Stimulated activated CD4-positive, alpha-beta T cell treated with anti-CD3 and anti-CD28 coated beads, Interleukin-4, amount 100 ng/mL, for 4 hours (primary cell): ENCODE results near the gene ADAMTS17.
"Not testable (repeated sequence)": the region's sequence is repeated elsewhere in the genome, so short reads cannot be mapped to it uniquely, and the experiment has no call there.

Experiments
- DNase-seq, 2 experiments: peaks; one replicate each; pipeline ENCODE4 v3.0.0-alpha.2; 2020

ADAMTS17 gene

DNA sequence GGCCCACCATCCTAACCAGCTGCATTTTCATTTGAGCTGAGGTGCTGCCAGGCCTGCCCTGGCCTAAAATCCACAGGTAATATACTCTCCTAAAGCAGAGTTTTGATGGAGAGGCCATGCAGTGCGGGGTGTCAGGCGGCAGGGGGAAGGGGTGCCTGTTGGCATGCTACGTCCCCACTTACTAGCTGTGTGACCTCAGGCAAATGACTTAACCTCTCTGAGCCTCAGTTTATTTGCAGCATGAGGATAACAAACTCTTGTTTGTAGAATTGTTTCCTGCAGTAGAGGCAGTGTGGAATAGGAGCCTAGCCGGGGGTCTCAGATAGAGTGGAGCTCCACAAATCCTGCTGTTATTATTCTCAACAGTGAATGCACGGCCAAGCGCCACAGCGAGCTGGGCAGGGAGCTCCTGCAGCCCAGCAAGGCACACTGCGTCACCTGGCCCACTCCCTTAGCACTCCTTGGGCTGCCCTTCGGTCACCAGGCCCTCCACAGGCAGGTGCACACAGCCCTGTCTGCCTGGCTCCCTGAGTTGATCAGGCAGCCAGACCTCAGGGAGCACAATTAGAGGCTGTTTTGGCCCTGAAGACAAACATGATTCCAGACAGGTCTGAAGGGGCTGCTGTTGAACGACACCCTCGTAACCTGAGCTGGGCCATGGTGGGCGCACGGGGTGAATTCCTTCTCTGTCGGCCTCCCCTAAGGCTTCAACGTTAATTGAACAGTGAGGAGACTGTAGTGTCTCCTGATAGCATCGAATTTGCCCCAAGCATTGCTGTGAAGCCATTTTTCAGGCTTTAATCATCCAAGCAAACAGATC lies 359.7 kb downstream of the ADAMTS17 start:
- no peak for DNase-seq

DNA sequence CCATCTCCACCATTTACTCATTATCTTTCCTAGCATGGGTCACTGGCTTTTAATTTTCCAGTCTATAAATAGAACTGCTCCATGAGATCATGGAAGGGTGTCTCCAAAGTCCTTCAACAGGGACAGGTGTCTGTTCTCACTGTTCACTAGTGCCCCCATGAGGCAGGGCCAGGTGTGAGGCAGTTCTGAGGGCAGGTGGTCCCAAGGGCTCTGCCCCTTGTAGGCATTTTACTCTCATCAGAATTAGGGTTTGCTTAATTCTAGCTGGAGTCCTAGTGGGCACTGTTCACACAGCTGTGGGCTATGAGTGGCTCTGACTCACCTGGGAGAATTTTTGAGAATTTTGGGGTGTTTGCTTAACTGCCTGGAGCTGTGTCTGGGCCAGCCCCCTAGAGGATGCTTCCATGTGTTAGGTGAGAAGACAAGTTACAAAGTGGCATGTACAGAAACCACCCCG lies 360.6 kb downstream of the ADAMTS17 start:
- DNase-seq = no peak

DNA sequence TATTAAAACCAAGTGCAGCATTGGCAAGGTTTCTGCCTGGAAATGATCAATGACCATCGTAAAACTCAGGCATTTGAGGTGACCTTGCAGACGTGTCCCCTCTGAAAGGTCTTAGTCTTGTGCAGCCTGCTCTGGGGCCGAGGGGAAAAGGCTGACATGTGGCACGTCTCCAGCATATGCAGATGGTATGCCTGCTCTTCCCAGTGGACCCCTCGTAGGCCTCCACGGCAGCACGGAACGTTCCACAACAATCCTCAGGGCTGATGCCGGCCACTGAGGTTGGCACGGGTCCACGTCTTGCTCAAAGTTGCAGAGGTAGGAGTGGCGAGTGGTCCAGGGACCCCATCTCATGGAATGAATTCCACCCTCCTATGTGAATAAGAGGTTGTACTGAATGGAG lies 361.0 kb downstream of the ADAMTS17 start:
- no peak for DNase-seq

DNA sequence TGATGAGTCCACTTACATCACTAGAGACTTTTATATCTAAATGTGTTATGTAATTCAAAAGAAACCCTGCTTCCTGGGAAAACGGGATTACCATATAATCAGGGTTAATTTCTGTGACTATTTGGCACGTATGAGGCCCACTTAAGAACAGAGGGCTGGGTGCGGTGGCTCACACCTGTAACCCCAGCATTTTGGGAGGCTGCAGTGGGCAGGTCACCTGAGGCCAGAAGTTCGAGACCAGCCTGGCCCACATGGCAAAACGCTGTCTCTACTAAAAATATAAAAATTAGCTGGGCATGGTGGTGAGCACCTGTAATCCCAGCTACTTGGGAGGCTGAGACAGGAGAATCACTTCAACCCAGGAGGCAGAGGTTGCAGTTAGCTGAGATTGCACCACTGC lies 361.9 kb downstream of the ADAMTS17 start:
- not testable (repeated sequence) for DNase-seq

DNA sequence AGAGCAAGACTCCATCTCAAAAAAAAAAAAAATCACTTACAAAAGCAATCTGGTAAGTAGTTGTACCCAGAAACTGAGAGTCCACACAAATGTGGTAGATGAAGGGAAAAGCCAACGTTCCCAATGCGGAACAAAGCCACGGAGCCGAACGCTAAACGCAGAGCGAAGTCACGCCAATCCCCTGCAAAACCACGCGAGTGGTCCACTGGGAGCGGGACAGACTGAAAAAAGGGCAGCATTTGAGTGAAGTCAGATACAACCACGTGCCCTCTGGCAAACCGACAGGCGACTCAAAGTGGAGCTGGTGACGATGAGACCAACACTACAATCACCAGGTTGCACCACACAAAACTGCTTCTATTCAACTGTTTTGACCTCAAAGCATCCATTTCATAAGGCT lies 362.4 kb downstream of the ADAMTS17 start:
- no peak for DNase-seq

DNA sequence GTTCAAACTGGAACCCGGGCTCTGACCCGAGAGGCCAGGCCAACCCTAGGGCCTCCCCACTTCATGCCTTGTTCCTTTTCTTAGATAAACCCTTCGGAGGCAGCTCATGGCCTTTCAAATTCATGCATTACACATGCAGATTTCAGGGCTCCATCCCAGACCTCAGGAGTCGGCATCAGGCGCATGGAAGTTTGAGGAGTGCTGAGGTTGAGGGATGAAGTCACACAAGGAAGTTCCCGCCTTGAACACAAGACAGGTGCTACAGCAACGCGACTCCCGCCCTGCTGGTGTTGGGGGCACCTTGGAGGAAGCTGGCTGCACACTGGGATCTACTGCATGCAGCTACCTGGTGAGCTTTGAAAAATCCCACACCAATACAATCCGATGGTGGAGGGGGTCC lies 363.3 kb downstream of the ADAMTS17 start:
- no peak for DNase-seq

DNA sequence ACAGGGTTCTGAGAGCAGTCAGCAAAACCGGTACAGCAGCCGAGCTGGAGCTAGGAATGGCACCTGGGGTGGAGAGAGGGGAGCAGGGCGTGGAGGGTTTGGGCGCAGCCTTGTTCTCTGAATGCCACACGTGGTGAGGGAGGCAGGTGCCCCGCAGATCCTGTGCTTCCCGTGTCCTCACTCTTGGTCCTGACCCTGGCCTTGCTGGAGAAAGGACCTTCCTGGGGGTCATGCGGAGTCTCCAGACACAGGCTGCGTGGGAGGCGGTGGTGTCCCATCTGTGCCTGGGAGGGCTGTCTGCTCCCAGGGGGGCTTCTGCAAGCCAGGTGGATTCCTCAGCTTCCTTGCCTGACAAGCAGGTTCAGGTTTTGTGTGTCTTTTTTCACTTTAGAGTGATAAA lies 363.8 kb downstream of the ADAMTS17 start:
- no peak for DNase-seq

DNA sequence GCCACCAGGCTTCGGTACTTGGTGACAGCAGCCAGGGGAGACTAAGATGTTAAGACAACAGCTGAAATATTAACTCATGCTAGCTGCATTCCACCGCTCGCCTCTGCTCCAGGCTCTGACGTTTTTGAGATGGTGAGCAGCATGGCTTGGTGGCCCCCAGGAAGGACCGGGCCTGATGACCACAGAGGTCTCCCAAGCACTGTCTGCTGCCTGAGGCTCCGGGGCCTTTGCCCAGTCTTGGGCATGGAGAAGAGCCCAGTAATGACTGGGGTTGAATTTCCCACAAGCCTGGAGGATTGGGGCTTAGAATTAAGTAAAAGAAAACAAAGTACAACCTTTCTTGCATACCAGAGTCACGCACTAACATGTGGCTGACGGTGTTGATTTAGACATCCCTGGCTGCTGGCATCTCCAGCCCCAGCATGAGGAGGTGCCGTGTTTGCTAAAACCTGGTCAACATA lies 364.9 kb downstream of the ADAMTS17 start:
- no peak for DNase-seq

DNA sequence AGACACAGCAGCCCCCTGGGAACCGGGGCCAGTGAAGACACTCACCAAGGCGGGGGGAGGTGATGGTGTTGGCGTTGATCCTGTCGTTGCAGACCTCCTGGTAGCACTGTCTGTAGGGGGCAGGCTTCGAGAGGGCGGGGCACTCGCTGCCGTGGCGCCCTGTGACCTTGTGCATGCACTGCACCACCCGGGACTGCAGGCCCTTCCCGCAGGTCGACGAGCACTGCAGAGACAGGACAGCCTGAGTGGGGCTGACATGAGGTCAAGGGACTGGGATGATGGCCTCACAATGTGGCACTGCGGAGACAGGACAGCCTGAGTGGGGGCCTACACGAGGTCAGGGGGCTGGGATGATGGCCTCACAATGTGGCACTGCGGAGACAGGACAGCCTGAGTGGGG lies 365.8 kb downstream of the ADAMTS17 start:
- no peak for DNase-seq

DNA sequence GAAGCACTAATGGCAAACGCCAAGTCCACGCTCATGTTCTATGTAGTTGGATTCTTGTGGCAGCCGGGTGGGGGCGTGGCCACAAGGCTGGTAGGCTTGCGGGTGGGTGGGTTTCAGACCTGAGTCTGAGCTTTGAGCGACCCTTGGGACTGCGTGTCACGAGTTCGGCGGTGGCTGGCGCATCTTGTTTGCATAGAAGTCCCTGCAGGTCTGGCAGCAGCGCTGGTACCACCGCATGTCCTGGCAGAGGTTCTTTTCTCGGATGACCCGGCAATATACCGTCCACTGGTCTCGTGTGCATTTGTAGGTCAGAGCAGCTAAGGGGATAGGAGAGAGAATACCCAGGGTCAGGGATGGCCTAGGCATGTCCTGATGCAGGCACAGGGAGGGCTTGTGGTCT lies 367.5 kb downstream of the ADAMTS17 start:
- no peak for DNase-seq

DNA sequence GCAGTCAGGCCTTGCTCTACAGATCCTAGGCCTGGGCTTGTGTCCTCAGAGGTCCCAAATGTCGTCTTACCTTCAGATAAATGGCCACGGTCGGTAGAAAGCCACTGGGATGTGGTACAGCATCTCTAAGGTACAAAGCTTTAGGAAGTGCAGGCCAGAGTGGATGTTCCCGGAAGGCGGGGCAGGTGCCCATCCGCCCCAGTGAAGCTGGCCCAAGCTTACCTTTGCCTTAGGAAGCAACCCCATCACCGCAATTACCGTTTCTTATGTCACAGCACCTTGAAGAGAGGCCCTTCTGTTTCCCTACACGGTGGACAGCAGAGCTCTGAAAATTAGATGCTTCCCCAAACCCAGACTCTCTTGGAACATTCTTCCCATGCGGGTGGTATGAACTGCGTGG lies 368.4 kb downstream of the ADAMTS17 start:
- DNase-seq = no peak

DNA sequence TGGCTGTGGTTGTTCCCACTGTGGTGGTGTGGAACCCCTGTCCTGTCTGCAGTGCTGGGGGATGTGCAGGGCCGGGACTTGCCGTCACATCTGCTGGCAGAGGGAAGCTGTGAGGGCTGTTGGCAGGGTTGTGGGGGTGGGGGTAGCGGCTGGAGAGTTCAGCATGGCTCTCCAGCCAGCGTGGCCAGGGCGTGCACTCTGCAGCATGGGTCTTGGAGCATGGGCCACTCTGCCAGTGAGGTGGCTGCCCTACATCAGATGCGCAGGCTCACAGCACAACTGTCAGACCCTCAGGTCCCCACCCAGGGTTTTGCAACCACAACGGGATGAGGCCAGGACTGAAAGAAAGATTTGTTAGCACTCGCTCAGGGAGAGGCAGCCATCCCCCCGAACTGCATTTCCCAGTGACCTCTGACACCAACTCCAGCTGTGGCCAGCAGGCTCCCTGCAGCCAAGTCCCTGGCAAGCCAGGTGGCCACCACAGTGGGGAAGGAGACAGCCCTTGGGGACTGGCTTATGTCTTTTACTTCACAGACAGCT lies 370.8 kb downstream of the ADAMTS17 start:
- DNase-seq = no peak

DNA sequence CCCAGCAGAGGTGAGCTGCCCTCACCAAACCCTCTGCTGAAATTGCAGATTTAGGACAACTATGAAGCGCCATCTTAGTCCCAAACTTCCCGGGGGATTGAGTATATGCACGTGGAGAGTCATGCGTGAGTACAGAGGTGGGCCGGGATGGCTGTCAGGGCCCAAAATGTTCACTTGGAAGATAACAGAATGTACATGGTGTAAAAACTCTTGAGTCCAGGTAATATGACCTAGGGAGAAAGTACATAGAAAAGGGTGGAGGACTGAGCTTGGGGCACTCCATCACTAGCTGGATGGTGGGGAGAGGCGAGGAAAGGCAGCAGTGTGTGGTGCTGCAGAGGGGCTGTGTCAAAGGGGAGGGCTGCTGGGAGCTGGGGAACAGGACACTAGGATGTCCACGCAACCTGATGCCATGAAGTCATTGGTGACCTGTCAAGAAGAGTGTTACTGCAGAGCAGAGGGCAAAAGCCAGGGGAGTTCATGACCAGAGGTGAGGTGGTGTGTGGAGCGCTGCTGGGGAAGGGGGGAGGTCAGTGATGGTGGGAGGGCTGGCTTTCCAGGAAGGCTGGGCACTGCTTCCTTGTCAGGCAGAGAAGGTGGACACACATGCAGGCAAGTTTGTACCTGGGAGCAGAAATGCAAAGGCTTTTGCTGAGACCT lies 372.4 kb downstream of the ADAMTS17 start:
- DNase-seq = no peak

DNA sequence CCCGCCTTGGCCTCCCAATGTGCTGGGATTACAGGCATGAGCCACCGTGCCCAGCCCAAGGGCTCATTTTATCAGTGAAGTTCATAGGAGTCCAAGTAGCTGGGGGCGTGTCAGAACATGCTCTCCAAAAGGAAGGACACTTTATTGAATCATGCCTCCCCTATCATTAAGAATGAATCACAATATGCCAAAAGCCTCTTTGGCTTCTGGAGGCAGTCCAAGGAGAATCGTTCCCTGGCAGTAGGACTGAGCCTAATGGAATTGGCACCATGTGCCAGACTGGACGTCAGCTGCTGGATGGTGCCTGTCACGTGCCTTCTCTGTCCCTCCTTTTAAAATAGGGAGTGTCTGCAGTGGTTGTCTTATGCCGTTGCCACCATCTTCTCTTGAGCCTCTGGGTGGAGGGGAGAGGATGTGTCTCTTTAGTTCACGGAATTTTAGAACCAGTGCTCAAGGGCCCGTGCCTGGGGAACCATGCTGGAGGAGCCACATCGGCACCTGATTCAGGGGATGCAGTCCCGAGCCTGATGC lies 373.9 kb downstream of the ADAMTS17 start:
- no peak for DNase-seq

DNA sequence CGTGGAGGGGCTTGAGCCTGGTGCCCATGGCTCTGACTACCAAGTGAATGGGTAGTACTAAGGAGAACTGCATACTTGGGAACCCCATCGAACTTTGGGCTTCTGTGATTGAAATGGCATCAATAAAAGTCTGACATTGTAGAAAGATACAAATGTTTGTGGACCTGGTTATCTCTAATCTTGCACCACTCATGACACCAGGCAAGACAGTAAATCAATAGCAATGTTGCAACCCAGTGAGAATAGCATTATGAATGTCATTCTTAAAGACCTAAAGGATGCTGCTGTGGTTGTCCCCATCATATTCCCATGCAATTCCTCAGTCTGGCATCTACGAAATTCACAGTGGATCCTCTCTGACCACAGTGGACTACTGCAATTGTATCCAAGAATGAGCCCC lies 375.0 kb downstream of the ADAMTS17 start:
- no peak for DNase-seq

DNA sequence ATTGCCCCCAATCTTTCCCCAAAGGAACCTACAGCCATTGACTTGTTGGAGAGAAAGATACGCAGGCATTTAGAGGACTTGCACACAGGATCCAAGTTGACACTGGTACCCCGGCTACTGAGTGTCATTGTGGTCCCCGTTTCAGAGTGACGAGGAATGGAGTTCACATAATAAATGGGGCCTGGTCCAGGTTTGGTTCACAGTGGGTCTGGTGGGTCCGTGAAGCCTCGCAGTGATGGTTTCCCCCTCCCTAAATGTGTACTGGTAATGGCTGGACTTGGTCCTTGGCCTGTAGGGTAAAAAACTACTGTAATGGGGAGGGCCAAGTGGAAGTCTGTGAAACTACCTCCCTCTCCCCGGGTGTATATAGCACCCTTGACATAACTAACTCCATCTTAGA lies 376.4 kb downstream of the ADAMTS17 start:
- DNase-seq = no peak

DNA sequence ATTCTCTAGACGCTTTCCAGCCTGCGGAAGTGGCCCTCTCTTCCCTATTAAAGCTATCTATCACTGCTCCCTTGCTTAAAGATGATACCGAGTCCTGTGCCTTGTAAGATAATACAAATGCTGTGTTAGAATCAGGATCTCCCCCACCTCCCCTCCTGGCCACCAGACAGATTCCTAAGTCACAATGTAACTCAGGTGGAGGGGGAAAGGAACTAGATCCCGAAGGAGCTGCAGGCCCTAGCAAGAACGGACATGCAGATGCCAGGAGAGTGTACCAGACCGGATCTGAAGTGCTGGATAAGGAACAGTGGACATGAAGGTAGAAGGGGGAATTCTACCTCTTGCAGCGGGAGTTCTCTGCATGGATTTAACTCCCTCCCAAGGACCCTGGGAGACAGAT lies 377.8 kb downstream of the ADAMTS17 start:
- DNase-seq = no peak

DNA sequence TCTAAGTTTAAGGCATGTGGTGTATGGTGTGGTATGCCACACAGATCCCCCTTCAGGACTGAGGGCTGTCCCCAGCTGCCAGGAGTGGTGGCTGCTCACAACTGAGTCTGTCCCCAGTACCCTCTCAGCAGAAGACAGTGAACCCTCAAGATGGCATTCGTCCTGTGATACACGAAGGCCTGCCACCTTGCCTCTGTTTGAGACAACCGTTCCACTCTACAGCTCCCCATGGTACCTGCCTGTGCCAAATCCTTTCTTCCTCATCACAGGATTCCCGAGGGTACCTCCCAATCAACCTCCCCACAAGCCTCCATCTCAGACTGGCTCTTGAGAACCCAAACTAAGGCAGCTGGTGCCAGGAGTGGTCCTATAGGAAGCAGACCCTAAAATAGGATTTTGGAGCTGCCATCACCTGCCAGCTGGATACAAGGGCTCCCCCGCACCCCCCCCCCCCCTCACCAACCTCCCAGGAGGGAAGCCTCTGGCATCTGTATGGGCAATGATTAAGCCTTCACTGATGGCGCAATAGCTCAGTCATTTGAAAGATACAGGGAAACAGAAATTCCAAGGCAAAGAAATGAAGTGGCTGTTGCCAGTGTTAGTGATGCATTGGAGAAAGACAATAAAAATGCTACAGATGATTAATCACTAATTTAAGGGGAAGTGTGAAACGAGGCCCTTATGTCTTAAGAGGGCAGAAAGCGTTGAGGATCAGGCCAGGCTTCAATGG lies 378.5 kb downstream of the ADAMTS17 start:
- no peak for DNase-seq

DNA sequence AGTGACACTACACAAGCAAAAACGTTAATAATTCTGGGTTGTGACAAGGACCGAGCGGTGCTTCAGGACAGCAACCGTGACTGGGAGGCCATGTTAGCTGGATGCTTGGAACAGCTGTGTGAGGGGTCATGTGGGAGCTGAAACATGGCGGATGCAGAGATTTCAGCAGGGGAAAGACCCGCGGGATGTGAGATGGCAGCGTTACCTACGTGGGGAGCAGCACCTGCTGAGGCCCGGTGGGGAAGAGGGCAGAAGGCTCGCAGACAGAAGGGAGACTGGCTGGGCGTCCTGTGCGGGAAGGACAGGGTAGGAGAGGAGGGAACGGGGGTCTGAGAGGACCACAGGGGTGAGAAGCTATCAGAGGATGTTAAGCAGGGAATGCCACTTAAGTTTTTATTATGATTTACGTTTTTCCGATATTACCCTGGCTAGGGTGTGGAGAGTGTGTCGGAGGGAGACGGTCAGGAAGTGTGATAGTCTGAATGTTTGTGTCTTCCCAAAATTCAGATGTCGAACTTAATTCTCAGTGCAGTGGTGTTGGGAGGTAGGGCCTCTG lies 379.7 kb downstream of the ADAMTS17 start:
- no peak for DNase-seq

DNA sequence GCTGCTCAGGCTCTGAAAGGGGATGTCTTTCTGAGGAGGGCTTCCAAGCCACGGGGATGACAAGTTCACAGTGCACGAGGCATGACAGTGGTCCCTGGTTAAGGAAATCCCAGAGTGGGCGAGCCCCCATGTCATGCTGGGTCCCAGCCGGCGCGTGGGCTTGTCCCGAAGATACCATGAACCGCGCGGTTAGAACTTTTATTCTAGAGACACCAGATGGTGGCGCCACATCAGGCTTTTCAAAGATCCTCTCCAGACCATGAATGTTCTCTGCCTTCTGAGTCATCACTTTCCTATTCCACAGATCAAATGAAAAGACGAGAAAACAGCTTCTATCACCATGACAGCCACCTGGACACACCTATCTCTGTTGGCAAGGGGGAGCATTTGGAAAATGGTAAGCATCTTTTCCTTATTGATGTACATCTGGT lies 380.7 kb downstream of the ADAMTS17 start:
- DNase-seq = peak; percentile 11 to 14

DNA sequence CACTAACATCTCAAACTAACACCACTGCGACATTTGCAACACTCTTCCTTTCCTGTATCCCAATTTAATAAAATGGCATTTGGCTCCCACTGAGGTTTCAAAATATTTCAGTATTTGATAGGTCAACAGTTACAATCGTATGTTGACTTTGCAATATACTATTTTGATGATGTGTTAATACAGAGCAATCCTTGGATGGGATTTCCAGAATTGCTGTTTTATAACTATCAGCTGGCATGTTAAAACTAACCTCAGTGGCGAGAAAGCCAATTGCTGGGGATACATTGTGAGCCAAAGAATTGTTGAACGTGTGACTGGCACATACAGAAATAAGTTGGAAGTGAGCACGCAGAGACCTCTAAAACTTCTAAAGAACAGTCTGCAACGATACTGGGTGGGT lies 382.4 kb downstream of the ADAMTS17 start:
- DNase-seq = no peak

DNA sequence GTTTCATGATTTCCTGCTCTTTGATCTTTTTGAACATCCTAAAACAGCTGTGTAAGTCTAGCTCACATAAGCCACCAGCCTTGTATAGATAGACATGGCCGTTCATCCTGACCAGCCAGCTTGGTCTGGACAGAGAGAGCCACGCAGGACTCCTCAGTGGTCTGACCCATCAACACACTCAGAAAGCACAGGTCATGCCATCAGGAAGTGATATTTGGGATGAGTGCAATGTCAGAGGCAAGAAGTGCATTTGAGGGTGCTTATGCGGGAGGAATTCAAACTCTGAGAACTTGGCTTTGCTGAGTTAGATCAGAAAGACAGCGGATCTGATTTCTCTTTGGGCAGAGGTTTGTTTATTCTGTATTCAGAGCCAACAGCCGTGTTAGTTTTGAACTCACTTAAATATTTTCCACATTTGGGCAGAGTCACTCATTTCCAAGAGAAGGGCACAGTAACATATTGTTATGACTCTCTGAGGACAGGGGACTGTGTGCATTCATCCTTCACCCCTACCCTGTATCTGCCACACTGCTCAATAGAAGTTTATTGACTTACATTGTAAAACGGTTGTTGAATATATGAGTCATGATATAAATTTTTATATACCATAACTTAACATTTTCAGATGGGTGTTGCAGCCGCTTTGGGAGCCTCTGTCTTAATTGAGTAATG lies 383.2 kb downstream of the ADAMTS17 start:
- no peak for DNase-seq
